Ovary (tissue), 3 donors: ENCODE data around the gene BMAL2.

ENCODE experiments used
- POLR2A ChIP-seq: fragments of 450-650 bp; IDR thresholded peaks from one replicate; pipeline ENCODE4 v1.6.1; 2017; ENCODE audit warnings: antibody characterized with exemption, mild to moderate bottlenecking, moderate library complexity
- TF ChIP-seq, protein P1 (sequence below), 3 donors: fragments of 450-650 bp in 2 of 3; fragments of 200-600 bp in 1 of 3; IDR thresholded peaks; one replicate each; pipeline versions ENCODE4 v1.5.1 to v1.8.0; 2016 to 2022; ENCODE audit warnings: antibody characterized with exemption in 3 of 3, mild to moderate bottlenecking in 1 of 3
- donor health status: DM: no; HTN: no; CAD: no.

DNA sequence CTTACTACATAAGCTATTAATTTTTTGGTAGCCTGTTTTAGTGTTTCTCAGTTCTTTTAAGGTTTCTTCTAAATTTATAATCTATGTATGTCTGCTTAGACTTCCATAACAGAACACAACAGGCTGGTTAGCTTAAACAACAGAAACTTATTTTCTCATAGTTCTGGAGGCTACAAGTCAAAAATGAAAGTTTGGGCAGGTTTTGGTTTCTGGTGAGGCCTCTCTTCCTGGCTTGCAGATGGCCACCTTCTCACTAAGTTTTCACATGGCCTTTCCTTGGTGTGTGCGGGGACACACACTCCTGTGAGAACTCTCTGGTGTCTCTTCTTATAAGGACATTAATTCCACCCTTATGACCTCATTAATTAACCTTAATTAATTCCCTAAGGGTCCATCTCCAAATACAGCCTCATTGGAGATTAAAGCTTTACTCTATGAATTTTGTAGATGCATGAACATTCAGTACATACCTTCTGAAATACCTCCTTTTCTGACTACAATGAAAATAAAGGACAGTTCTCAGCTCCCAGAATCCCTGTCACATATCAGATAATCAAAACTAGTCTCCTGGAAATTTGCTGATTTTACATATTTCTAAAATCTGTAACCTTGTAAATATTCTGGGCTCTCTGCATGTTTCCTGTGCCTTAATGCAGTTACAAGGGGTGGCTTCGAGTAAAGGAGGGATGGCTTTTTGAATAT lies 23.2 kb upstream of the BMAL2 start:
- TF ChIP-seq, protein P1, sequence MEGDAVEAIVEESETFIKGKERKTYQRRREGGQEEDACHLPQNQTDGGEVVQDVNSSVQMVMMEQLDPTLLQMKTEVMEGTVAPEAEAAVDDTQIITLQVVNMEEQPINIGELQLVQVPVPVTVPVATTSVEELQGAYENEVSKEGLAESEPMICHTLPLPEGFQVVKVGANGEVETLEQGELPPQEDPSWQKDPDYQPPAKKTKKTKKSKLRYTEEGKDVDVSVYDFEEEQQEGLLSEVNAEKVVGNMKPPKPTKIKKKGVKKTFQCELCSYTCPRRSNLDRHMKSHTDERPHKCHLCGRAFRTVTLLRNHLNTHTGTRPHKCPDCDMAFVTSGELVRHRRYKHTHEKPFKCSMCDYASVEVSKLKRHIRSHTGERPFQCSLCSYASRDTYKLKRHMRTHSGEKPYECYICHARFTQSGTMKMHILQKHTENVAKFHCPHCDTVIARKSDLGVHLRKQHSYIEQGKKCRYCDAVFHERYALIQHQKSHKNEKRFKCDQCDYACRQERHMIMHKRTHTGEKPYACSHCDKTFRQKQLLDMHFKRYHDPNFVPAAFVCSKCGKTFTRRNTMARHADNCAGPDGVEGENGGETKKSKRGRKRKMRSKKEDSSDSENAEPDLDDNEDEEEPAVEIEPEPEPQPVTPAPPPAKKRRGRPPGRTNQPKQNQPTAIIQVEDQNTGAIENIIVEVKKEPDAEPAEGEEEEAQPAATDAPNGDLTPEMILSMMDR (IDR thresholded peaks at IDR 0.05) = no peak
- TF ChIP-seq POLR2A = no peak
